Esophagus mucosa (tissue), 1 donor: ENCODE measurements around the gene CAPN13. TPM values are rescaled to one million over a fixed set of nuclear protein-coding genes. Genes with fewer than 3 reads are reported as not detected.

Source experiments
- ATAC-seq: fragments of 200-7000 bp; cut with Tn5 transposase; one replicate; pipeline ENCODE4 v1.9.1; 2020
- total RNA-seq: library from RNA; stranded (reverse); gene quantifications from one replicate; pipeline ENCODE4 v1.2.4, GENCODE V29; 2023
- donor health status: DM: yes; HTN: yes; CAD: no.

CAPN13 gene
- 1.4 TPM for total RNA-seq

DNA sequence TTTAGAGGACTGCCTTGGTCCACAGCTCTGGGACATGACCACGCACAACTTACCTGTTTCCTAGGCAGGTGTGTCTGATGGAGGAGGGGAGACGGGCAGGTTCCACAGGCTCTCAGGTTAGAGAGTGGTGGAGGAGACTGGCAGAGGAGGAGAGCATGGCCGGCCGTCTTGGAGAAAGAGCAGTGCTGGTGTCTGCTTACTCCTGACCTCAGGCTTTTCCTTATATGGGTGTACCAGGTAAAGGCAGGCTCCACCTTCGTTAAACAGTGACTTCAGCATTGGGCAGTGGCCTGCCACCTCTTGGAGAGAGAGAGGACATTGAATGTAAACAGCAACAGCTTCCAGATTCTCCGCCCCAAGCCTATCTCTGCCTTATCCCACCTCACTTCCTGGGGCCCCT lies at the start of gene CAPN13:
TSS of gene CAPN13 (minus strand) at position 198 of the 400 bp plus-strand sequence. CDS start 20,121 bp downstream, outside the sequence.
- peak; percentile 90 for ATAC-seq

GRCh38 chr2:30847841-30848240 lies 40.6 kb upstream of the CAPN13 start:
- no peak for ATAC-seq

DNA sequence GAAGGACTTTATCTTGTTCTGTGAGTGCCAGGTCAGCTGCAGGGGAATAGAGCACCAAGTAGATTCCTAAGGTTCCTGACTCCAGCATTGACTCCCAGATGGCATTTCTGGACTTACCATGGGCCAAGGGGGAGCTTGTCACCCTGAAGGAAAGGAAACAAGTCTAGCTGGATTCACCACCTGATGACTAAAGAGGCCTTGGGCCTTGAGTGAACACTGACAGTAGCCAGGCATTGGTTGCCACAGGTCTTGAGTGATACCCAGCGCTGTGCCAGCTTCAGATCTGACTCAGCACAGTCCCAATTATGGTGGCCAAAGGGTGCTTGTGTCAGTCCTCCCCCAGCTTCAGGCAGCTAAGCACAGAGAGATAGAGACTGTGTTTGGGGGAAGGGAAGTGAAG lies 40.1 kb upstream of the CAPN13 start:
- peak; percentile 100 for ATAC-seq

DNA sequence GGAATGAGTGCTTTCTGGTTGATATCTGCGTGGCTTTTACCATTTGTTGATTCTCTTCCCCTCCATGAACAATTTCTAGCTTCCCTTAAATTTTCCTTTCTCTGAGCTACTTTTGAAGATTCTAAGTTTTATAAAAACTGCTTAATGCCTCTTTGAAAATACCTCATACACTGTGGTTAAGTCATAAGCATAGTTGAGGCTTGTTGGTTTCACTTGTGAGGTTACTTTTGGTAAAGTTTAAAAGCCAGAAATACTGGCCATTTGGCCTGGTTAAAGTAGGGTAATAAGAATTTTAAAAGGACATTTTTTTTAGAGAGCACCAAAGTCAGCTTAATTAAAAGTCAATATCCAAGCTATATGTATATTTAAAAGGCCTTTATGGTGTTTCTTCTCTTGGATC lies 21.3 kb upstream of the CAPN13 start:
- no peak for ATAC-seq

- ATAC-seq = no peak
Observed at GRCh38 chr2:30826916-30827315, 19.7 kb upstream of the CAPN13 start.

GRCh38 chr2:30826481-30826880 lies 19.2 kb upstream of the CAPN13 start:
- ATAC-seq = no peak

DNA sequence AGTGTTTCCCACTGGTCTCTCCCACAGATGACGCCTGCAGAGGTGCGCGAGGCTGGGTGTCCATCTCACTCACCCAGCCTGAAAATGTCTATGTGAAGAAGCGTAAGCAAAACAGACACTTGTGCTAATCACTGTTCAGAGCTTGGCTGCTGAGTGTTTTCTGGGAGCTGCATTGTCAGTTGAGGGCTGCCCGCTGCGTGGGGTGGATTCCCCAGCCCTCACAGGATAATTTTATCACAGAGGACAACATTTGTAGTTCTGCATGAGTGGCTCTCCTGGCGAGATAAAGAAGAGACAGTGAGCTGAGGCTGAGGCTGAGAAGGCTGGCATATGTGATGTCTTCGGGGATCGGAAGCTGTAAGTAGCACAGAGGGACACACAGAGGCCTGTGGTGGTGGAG lies 16.2 kb upstream of the CAPN13 start:
- no peak for ATAC-seq

DNA sequence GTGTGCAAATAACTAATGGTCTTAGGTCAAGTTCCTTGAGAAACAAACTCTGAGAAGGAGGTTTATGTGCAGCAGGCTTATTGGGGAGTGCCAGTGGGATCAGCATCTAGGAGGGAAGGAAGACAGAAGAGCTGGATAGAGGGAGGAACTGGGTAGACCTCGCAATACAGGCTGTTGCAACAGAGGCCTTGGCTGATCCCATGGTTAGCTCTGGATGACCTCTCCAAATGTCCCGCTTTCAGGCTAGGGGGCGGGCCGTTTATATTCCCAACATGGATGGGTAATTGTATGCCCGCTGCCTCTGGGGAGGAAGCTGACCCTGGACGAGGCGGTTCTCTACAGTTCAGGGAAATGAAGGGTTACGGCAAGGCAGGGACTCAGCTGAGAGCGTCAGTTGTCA lies 14.7 kb upstream of the CAPN13 start:
- ATAC-seq = no peak

- ATAC-seq = no peak
Observed at GRCh38 chr2:30820381-30821055, 13.3 kb upstream of the CAPN13 start.

GRCh38 chr2:30809938-30810337 lies 2.7 kb upstream of the CAPN13 start:
- ATAC-seq = no peak

DNA sequence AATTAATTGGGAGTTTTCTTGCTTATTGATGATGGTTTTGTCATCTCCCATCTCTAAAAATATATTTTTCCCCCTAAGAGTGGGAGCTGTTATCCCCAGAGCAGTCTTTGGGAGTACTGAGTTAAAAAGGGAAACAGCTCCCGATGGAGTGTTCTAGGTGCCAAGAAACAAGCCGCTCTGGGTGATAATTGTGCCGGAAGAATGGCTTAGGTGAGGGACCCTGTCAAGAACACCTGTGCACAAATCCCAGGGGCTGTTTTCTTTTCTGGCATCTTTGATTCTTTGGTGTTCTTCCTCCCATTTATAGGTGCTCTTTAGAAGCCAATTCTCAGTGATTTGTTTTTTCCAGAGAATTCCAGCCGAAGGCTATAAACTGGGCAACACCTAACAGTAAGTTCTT lies 1.4 kb upstream of the CAPN13 start:
- ATAC-seq = no peak

GRCh38 chr2:30803281-30803680 lies 4.0 kb downstream of the CAPN13 start:
- ATAC-seq = no peak

- ATAC-seq = no peak
Observed at GRCh38 chr2:30802611-30803010, 4.6 kb downstream of the CAPN13 start.

DNA sequence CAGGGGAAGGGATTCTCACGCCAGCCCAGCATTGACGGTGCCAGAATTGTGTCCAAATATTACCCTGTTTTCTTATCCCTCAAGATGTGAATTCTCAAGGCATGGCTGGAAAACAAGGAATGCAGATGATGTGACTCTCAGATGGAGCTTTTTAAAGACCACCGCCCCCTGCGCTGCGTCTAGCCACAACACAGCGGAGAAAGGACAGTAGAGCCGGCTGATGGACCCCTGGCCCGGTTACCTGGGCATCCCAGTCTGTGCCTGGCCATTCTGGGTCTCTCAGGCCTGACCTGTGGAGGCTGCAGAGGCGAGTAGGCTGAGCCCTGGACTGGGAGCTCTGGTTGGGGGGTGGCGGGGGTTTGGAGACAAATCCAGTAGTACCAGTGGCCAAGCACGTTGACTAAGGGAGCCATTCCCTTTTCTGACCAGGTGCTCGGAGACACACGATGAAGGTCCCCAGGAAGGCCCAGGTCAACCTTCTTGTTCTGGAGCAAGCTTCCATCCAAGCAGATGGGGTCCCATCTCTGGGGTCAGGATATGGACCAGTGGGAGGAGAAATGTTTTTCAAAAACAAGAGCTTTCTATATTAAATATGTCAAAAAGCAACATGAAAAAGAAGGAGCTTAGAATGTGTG lies 5.3 kb downstream of the CAPN13 start:
- ATAC-seq = no peak

DNA sequence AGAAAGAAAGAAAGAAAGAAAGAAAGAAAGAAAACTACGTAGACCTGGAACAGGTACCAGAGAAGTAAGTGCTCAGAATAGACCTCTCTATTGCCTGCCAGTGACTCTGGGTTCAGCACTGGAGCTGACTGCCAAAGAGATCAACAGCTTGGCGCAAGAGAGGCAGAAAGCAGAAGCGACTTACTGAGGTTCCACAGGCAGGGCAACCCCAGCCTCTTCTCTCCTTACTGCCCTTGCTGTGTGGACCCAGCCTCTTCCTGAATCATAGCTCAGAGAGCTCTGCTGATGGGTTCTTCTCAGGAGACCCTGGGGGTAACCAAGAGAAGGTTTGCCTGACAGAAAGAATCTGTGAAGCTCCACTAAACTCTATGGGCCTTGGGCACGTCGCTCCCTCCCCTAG lies 7.1 kb downstream of the CAPN13 start:
- ATAC-seq = no peak

- no peak for ATAC-seq
Observed at GRCh38 chr2:30799366-30799765, 7.9 kb downstream of the CAPN13 start.

DNA sequence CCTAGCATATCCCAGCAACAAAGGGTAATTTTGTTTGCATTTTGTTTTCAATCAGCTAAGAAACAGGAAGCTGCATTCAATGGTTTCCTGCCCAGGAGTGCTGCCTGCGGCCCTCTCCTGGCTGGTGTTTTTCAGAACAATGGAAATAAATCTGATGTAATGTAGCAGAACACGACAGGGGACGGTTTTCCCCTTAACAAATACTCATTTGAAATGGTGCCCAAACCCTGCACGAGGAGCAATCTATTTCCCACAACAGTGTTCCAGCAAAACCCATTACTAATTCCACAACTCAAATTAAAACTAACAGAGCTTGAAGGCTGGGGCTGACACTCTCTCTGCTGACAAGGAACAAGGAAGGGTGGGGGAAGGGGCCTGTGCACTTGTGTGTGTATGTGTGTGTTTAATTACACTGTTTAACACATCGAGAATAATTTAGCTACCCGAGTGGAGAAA lies 8.7 kb downstream of the CAPN13 start:
- ATAC-seq = no peak

DNA sequence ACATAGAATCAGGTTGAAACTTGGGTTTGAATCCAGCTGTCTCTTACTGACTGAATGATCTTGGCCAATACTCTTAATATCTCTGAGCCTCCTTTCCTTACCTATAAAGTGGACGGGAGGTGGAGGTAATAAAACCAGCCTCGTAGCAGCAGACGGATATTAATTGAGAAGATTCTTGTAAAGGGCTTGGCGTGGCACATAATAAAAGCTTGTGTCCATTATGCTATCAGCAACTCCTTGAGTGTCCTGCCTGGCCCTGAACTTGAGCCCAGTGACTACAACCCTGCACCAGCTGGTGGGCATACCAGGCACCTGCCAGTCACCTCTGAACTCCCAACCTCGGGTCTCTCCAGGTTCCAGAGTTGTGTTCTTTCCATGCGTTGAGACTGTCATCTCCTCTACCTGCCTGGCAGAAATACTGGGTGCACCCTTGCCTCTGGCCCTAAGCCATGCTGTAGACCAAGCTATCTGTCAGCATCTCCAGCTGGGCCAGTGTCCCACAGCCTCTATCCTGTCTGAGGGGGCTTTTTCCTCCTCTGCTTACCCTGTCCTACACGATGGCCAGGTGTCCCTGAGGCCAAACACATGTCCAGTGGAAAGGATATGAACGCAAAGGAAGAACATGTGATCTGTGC lies 9.7 kb downstream of the CAPN13 start:
- ATAC-seq = no peak

- ATAC-seq = peak; percentile 50
Observed at GRCh38 chr2:30796699-30797098, 10.5 kb downstream of the CAPN13 start.

- ATAC-seq = no peak
Observed at GRCh38 chr2:30792521-30792920, 14.7 kb downstream of the CAPN13 start.

GRCh38 chr2:30790879-30791278 lies 16.4 kb downstream of the CAPN13 start:
- no peak for ATAC-seq

DNA sequence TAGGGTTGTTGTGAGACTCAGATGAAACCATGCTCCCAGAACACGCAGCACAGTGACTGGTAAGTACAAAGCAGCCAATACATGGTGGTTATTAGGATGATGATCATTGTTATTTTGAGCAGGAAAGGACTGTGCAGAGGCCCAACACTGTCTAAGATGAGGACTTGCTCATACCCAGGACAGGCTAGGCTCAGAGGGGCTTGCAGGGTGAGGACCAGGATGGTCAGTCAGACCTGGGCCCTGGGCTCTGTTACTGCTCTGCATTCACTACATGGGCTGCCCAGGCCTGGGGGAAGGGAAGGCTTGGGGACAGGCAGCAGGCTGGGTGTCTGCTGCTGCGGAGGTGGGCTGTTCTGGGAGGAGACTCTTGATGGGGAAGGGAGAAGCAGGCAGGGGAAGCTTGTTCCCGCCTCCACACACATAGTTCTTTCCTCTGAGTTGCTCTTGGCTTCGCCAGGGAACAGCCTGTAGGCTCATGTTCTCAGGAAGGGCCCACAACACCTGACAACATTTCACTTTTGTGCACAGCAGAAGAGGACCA lies 17.5 kb downstream of the CAPN13 start:
- ATAC-seq = no peak

DNA sequence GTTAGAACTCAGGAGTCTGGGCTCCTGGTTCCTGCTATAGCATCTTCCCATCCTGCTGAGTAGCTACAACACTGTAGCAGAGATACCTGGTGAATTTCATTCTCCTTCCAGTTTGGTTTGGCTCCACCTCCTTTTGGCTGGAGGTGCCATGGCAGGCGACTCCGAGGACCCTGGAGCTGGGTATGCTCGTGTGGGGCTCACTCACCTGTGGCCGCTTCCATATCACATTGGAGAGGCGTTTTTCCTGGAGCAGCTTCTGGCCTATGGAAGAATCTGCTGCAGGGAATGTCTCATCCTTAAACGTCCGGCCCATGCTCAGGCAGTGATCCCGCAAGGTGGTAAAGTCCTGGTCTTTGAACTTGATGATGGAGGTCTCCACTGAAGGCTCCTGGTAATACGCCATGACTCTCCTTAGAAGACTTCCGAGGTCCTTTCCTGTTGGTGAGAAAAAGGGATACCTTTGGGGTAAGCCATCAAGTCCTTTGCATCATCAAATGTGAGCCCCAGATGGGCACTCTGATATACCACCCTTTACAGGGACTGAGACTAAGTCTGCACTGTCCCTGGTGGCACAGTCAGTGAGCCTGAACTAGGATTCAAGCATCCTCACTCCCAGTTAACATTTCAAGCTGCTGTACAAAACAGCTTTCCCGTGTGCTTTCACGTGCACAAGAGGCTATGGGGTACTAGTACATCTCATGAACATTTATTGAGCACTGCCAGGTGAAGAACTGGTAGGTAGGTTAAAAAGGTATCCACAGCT lies 20.1 kb downstream of the CAPN13 start:
- no peak for ATAC-seq
